ENCODE results near the gene IFIH1.

GRCh38 chr2:162220368-162220767 is 98.1 kb downstream of the IFIH1 start:
- TF ChIP-seq CTCF (IDR thresholded peaks at IDR 0.05), result no peak
- no peak for TF ChIP-seq ZFX (IDR thresholded peaks at IDR 0.05; ENCODE audit: borderline replicate concordance)
